Activated T-helper 2 cell treated with anti-CD3 and anti-CD28 coated beads, Interferon-gamma antibody, Interleukin-2, Interleukin-4, amounts not matched to agents 10 μg/mL and 5 μg/mL and 100 μg/mL, durations not matched to agents 14 hours and 24 hours and 36 hours (primary cell): ENCODE data around the gene PARP6. TPM values are rescaled to one million over a fixed set of nuclear protein-coding genes. Genes with fewer than 3 reads are reported as not detected.
A peak's percentile ranks its signal among the peaks of the same experiment; 100 is the strongest.

ENCODE experiments used
- DNase-seq: peaks from one replicate; pipeline ENCODE4 v3.0.0; 2021; ENCODE audit warnings: low spot score
- H3K27ac Mint-ChIP-seq: one replicate; pipeline ENCODE4 v1.8.0; 2021; ENCODE audit warnings: mixed read lengths
- H3K27me3 Mint-ChIP-seq: one replicate; pipeline ENCODE4 v1.8.0; 2021; ENCODE audit warnings: low read depth, mixed read lengths
- H3K36me3 Mint-ChIP-seq: one replicate; pipeline ENCODE4 v1.8.0; 2021; ENCODE audit warnings: low read depth, mixed read lengths
- H3K4me1 Mint-ChIP-seq: one replicate; pipeline ENCODE4 v1.8.0; 2021; ENCODE audit warnings: low read depth, mixed read lengths
- H3K4me3 Mint-ChIP-seq: one replicate; pipeline ENCODE4 v1.8.0; 2021; ENCODE audit warnings: low read depth, mild to moderate bottlenecking, moderate library complexity, mixed read lengths
- H3K9me3 Mint-ChIP-seq: one replicate; pipeline ENCODE4 v1.8.0; 2021; ENCODE audit warnings: mixed read lengths
- intact Hi-C: fragments of 100-400 bp; cut with micrococcal nuclease; formaldehyde crosslinking; loops from one replicate; pipeline ENCODE4 v1.15.1; 2023
- total RNA-seq: library from RNA; stranded (reverse); gene quantifications from 2 replicates; pipeline ENCODE4 v1.2.3, GENCODE V29; 2022

Gene PARP6
- total RNA-seq, 1 donor from 2014 or later: 73.1 TPM

GRCh38 chr15:72223278-72223677 is 49.1 kb downstream of the PARP6 start:
- Mint-ChIP-seq H3K9me3 (no peaks in the 10 kb centered on the region), H3K4me3 (peak overlapping the region; percentile 17), H3K27ac (peak overlapping the region; percentile 48), H3K27me3 (no peaks in the 10 kb centered on the region), H3K4me1 (peaks cover 68% of the 10 kb centered on the region), H3K36me3 (peaks cover 91% of the 10 kb centered on the region)
- intact Hi-C loops: loop anchor here (10.0 kb wide), 2 partner anchors 562 to 922 kb away; partner anchors contain the start of gene ADPGK
- no peak for DNase-seq

DNA sequence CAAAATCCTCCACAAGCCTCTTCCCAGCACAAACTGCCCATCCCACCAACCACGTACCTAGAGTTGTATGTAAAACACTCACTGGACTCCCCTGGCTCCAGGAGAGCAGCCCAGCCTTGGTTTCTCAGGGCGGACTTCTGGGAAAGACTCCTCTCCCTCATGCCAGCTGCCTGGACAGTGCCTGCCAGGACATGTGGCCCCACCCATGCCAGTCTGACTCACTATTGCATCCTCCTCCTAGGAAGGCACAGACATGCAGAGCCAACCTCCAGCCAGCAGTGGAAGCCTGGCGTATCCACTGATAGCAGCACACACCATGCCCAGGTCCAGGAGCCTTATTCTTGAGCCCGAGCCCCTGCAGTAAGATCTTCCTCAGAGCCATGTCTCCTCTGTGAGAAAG is 50.0 kb downstream of the PARP6 start:
- Mint-ChIP-seq H3K36me3 (peaks cover 92% of the 10 kb centered on the region), H3K27me3 (no peaks in the 10 kb centered on the region), H3K9me3 (no peaks in the 10 kb centered on the region), H3K4me3 (peak overlapping the region; percentile 11), H3K27ac (peak overlapping the region; percentile 26), H3K4me1 (peaks cover 68% of the 10 kb centered on the region)
- intact Hi-C loops: loop anchor here (10.0 kb wide), 2 partner anchors 562 to 922 kb away; partner anchors contain the start of gene ADPGK
- DNase-seq: no peak

GRCh38 chr15:72220687-72221086 is 51.7 kb downstream of the PARP6 start:
- DNase-seq: no peak
- Mint-ChIP-seq H3K4me1 (peaks cover 59% of the 10 kb centered on the region), H3K4me3 (no peak overlapping the region), H3K36me3 (peaks cover 89% of the 10 kb centered on the region), H3K27me3 (no peaks in the 10 kb centered on the region), H3K27ac (no peak overlapping the region), H3K9me3 (no peaks in the 10 kb centered on the region)
- intact Hi-C loops: loop anchor here (10.0 kb wide), 2 partner anchors 564 to 924 kb away; partner anchors contain the start of gene ADPGK

DNA sequence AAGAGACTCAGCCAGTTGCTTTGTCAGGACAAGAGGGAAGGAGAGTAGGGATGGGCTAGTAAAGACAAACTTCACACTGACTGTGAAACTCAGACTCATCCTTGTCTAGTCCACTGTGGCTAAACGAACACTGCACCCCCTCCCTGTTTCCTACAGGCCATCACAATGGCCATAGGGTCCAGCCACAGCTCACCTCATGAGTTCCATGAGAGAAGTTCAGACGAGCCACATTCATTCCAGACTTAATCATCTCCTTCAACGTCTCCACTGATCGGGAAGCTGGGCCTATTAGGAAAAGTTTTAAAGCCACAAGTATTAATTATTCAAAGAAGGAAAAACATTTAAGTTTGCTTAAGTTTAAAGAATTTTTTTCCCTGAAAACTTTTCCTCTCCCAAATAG is 55.1 kb downstream of the PARP6 start:
- Mint-ChIP-seq H3K27me3 (no peaks in the 10 kb centered on the region), H3K9me3 (no peaks in the 10 kb centered on the region), H3K4me3 (no peak overlapping the region), H3K36me3 (peaks cover 92% of the 10 kb centered on the region), H3K4me1 (peaks cover 38% of the 10 kb centered on the region), H3K27ac (peak overlapping the region; percentile 42)
- DNase-seq: no peak
- intact Hi-C loops: no loop called here

DNA sequence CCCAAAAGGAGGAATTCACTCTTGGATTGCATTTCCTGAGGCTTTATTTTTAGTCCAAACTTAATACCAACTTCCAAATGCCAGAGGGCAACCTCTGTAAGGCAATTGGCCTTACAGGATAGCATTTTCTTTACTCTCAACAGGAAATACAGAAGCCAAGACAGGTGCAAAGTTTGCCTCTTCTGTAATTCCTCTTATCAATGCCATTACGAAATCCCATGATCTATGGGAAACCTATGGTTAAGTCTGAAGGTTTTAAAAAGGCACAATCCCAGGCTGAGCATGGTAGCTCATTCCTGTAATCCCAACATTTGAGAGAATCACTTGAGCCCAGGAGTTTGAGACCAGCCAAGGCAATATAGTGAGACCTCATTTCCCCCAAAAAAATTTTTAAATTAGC is 56.3 kb downstream of the PARP6 start:
- Mint-ChIP-seq H3K36me3 (peaks cover 92% of the 10 kb centered on the region), H3K9me3 (no peaks in the 10 kb centered on the region), H3K4me1 (peaks cover 30% of the 10 kb centered on the region), H3K27me3 (no peaks in the 10 kb centered on the region), H3K4me3 (no peak overlapping the region), H3K27ac (no peak overlapping the region)
- DNase-seq: no peak
- intact Hi-C loops: no loop called here

- Mint-ChIP-seq H3K27ac (no peak overlapping the region), H3K27me3 (no peaks in the 10 kb centered on the region), H3K9me3 (no peaks in the 10 kb centered on the region), H3K4me1 (peaks cover 11% of the 10 kb centered on the region), H3K4me3 (no peak overlapping the region), H3K36me3 (peaks cover 98% of the 10 kb centered on the region)
- intact Hi-C loops: no loop called here
- DNase-seq: no peak
These were observed 64.7 kb downstream of the PARP6 start for GRCh38 chr15:72207558-72208085.

GRCh38 chr15:72206677-72207000 is 65.7 kb downstream of the PARP6 start:
- DNase-seq: no peak
- H3K36me3 Mint-ChIP-seq: peaks cover 98% of the 10 kb centered on the region
- H3K4me1 Mint-ChIP-seq: peaks cover 11% of the 10 kb centered on the region
- H3K27ac Mint-ChIP-seq: no peak overlapping the region
- H3K4me3 Mint-ChIP-seq: no peak overlapping the region
- intact Hi-C loops: no loop called here
- H3K9me3 Mint-ChIP-seq: no peaks in the 10 kb centered on the region
- no peaks in the 10 kb centered on the region for H3K27me3 Mint-ChIP-seq

DNA sequence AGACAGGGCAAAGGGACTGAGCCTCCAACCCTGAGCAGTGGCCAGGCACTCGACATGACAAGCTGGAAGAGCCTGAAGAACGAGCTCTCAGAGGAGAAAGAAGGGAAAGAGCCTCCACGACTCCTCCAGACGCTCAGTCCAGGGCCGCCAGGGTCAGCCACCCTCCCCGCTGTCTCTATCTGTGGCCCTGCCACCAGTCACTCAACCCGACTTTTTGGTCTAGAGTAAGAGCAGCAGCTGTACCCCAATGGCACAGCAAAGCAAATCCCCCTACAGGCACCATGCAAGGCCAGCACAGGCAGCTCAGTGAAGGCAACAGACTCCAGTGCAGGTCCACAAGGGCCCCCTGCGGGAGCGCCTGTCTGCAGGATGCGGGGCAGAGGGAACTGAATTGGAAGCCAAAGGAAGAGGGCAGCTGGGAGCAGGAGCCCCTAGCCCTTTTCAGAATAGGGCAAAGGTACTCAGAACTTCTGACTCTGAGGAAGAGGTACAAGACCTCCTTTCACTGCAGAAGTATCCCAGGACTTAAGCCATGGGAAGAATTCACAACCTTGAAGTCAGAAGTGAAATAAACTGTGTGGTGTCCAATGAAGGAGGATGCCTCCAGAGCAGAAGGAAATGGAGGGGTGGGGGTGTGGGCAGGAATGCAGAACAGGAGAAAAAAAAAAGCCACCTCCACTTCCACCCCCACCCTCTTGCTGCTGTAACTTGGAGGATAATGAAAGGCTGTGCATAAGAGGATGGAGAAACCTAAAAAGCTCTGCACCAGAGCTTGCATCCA is 66.3 kb downstream of the PARP6 start:
- peaks cover 98% of the 10 kb centered on the region for H3K36me3 Mint-ChIP-seq
- intact Hi-C loops: no loop called here
- no peak overlapping the region for H3K27ac Mint-ChIP-seq
- DNase-seq: no peak
- no peak overlapping the region for H3K4me3 Mint-ChIP-seq
- peaks cover 11% of the 10 kb centered on the region for H3K4me1 Mint-ChIP-seq
- no peaks in the 10 kb centered on the region for H3K27me3 Mint-ChIP-seq
- H3K9me3 Mint-ChIP-seq: no peaks in the 10 kb centered on the region

- Mint-ChIP-seq H3K4me1 (peaks cover 16% of the 10 kb centered on the region), H3K27ac (no peak overlapping the region), H3K36me3 (peaks cover 98% of the 10 kb centered on the region), H3K4me3 (no peak overlapping the region), H3K9me3 (no peaks in the 10 kb centered on the region), H3K27me3 (no peaks in the 10 kb centered on the region)
- DNase-seq: no peak
- intact Hi-C loops: no loop called here
These were observed 67.1 kb downstream of the PARP6 start for GRCh38 chr15:72205273-72205672.

- no peak overlapping the region for H3K4me3 Mint-ChIP-seq
- peaks cover 14% of the 10 kb centered on the region for H3K4me1 Mint-ChIP-seq
- intact Hi-C loops: no loop called here
- H3K9me3 Mint-ChIP-seq: no peaks in the 10 kb centered on the region
- peaks cover 100% of the 10 kb centered on the region for H3K36me3 Mint-ChIP-seq
- H3K27me3 Mint-ChIP-seq: no peaks in the 10 kb centered on the region
- no peak overlapping the region for H3K27ac Mint-ChIP-seq
- DNase-seq: no peak
These were observed 68.9 kb downstream of the PARP6 start for GRCh38 chr15:72203507-72203837.

GRCh38 chr15:72202801-72203506 is 69.4 kb downstream of the PARP6 start:
- peaks cover 2% of the 10 kb centered on the region for H3K27me3 Mint-ChIP-seq
- H3K4me3 Mint-ChIP-seq: no peak overlapping the region
- DNase-seq: no peak
- intact Hi-C loops: no loop called here
- H3K9me3 Mint-ChIP-seq: no peaks in the 10 kb centered on the region
- peak overlapping the region; percentile 26 for H3K27ac Mint-ChIP-seq
- H3K36me3 Mint-ChIP-seq: peaks cover 100% of the 10 kb centered on the region
- H3K4me1 Mint-ChIP-seq: peaks cover 13% of the 10 kb centered on the region

- Mint-ChIP-seq H3K4me1 (peaks cover 15% of the 10 kb centered on the region), H3K9me3 (no peaks in the 10 kb centered on the region), H3K27me3 (peaks cover 4% of the 10 kb centered on the region), H3K4me3 (no peak overlapping the region), H3K36me3 (peaks cover 96% of the 10 kb centered on the region), H3K27ac (no peak overlapping the region)
- no peak for DNase-seq
- intact Hi-C loops: no loop called here
These were observed 70.1 kb downstream of the PARP6 start for GRCh38 chr15:72202302-72202701.

DNA sequence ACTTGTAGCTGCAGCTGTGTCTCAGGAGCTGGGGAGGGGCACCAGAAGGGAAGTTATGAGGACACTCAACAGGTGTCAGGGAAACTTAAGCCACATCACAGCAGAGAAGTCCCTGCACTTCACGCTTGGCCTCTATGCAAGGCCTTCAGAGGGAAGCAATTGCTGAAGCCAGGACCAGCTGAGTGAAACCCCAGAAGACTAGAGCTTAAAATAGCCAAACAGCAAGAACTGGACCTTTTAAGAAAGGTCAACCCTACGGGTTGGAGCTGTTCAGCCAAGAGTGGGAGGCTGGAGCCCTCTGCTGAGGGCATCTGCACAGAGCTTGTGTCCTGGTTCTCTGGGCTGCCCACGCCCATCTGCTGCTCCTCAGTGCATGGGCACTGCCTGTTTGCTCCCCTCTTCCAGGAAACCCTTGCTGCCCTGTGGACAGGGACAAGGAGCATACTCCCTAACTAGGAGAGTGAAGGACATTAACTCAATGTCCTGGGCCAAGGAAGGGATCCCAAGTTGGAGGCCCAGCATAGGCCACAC is 70.9 kb downstream of the PARP6 start:
- Mint-ChIP-seq H3K36me3 (peaks cover 88% of the 10 kb centered on the region), H3K4me3 (no peak overlapping the region), H3K27ac (no peak overlapping the region), H3K4me1 (peaks cover 15% of the 10 kb centered on the region), H3K9me3 (no peaks in the 10 kb centered on the region), H3K27me3 (peaks cover 6% of the 10 kb centered on the region)
- DNase-seq: no peak
- intact Hi-C loops: no loop called here
